ENCODE data around the gene APPL2.

APPL2 gene

DNA sequence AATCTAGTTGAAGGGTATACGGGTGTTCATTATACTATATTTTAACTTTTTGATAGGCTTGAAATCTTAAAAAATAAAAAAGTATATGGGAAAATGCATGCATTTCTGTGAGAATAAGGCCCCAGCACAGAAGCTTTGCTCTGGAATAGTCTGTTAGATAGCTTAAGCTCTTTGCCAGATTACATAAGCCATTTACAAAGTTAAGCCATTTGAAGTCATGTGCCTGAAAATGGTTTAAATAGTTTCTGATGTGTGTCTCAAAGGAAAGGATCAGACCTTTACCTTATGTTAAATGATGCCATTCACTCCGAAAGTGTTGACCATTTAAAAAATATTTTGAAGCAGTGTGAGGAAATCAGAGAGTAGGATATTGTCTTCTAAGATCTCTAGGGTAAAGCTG, 77.1 kb downstream of the APPL2 start:
- Histone ChIP-seq H3K9ac (no peak overlapping the region), H3K4me3 (IDR thresholded peaks at IDR 0.05; ENCODE audit: insufficient read depth, low read depth, low read length) (no peak overlapping the region), H3K79me2 (ENCODE audit: insufficient read depth, low read depth) (no peaks in the 10 kb centered on the region), H3K36me3 (ENCODE audit: insufficient read depth) (no peaks in the 10 kb centered on the region), H4K20me1 (ENCODE audit: insufficient read depth) (no peaks in the 10 kb centered on the region), H3K4me1 (ENCODE audit: low read depth, poor library complexity, severe bottlenecking) (no peaks in the 10 kb centered on the region), H3K27me3 (ENCODE audit: insufficient read depth, low read depth) (no peaks in the 10 kb centered on the region), H2AFZ (ENCODE audit: low read depth) (no peak overlapping the region), H3K4me2 (no peak overlapping the region), H3K27ac (no peak overlapping the region)
- TF ChIP-seq, protein P1, sequence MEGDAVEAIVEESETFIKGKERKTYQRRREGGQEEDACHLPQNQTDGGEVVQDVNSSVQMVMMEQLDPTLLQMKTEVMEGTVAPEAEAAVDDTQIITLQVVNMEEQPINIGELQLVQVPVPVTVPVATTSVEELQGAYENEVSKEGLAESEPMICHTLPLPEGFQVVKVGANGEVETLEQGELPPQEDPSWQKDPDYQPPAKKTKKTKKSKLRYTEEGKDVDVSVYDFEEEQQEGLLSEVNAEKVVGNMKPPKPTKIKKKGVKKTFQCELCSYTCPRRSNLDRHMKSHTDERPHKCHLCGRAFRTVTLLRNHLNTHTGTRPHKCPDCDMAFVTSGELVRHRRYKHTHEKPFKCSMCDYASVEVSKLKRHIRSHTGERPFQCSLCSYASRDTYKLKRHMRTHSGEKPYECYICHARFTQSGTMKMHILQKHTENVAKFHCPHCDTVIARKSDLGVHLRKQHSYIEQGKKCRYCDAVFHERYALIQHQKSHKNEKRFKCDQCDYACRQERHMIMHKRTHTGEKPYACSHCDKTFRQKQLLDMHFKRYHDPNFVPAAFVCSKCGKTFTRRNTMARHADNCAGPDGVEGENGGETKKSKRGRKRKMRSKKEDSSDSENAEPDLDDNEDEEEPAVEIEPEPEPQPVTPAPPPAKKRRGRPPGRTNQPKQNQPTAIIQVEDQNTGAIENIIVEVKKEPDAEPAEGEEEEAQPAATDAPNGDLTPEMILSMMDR (conservative IDR thresholded peaks at IDR 0.05; ENCODE audit: low read depth, low read length), result no peak

DNA sequence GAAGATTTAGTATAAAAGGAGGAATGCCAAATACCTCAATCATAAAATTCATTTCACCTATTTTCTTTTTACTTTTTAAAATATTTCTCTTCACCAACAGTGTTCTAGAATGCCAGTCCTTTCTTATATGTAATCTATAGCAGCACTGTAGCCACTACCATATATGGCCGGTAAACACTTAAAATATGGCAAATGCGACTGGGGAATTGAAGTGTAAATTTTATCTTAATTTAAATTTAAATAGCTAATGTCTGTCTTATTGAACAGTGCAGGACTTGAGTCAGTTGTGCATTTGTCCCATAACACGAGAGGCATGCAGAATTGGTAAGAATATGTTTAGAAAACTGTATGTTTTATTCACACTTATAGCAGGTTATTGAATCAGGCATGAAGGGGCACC, 78.4 kb downstream of the APPL2 start:
- no peaks in the 10 kb centered on the region for H3K36me3 ChIP-seq (ENCODE audit: insufficient read depth)

DNA sequence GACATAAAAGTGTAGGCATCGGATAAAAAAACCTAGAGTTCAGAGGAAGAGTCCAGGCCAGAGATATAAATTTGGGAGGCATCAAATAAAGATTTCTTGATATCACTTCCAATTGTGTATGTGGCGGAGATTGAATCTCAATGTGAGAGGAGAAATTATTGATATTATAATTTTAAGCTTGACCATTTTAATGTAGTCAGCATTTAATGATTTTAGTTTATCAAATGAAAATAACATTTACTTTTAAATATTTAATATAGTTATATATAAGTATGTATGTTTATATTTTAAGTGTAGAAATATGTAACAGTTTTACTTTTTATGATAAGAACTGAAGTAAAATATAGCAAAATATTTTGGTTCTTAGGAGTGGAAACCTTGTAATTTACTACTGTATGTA, 79.7 kb downstream of the APPL2 start:
- Histone ChIP-seq H3K9ac (no peak overlapping the region), H3K27ac (no peak overlapping the region), H3K4me3 (IDR thresholded peaks at IDR 0.05; ENCODE audit: insufficient read depth, low read depth, low read length) (no peak overlapping the region), H3K36me3 (ENCODE audit: insufficient read depth) (no peaks in the 10 kb centered on the region), H3K27me3 (ENCODE audit: insufficient read depth, low read depth) (no peaks in the 10 kb centered on the region), H3K4me1 (ENCODE audit: low read depth, poor library complexity, severe bottlenecking) (peaks cover 9% of the 10 kb centered on the region), H3K79me2 (ENCODE audit: insufficient read depth, low read depth) (no peaks in the 10 kb centered on the region), H2AFZ (ENCODE audit: low read depth) (no peak overlapping the region), H4K20me1 (ENCODE audit: insufficient read depth) (no peaks in the 10 kb centered on the region), H3K4me2 (no peak overlapping the region)
- TF ChIP-seq, protein P1 (conservative IDR thresholded peaks at IDR 0.05; ENCODE audit: low read depth, low read length), result no peak

More for the DNA sequence above, 78.4 kb downstream of the APPL2 start:
- Histone ChIP-seq H3K4me3 (IDR thresholded peaks at IDR 0.05; ENCODE audit: insufficient read depth, low read depth, low read length) (no peak overlapping the region), H3K4me2 (no peak overlapping the region), H3K27me3 (ENCODE audit: insufficient read depth, low read depth) (no peaks in the 10 kb centered on the region), H4K20me1 (ENCODE audit: insufficient read depth) (no peaks in the 10 kb centered on the region), H3K79me2 (ENCODE audit: insufficient read depth, low read depth) (no peaks in the 10 kb centered on the region), H2AFZ (ENCODE audit: low read depth) (no peak overlapping the region), H3K4me1 (ENCODE audit: low read depth, poor library complexity, severe bottlenecking) (no peaks in the 10 kb centered on the region), H3K9ac (no peak overlapping the region), H3K27ac (no peak overlapping the region)
- TF ChIP-seq, protein P1 (conservative IDR thresholded peaks at IDR 0.05; ENCODE audit: low read depth, low read length), result no peak

DNA sequence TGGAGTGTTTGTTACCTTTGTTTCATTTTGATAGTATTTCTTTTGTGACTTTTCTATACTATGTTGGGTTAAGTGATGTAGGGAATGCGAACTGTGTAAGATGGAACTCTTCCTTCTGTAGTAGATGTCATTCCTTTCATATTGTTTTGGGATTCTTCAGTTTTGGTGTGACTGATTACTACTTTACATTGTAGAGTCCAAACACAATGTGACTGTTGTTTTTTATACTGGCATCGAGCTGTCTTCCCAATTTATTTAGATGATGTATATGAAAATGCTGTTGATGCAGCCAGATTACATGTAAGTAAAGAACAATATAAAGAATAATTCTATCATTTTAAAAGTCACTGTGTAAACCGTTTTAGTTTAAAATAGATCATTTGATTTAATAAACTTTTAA, 93.7 kb downstream of the APPL2 start:
- no peaks in the 10 kb centered on the region for H4K20me1 ChIP-seq (ENCODE audit: insufficient read depth)
- H3K36me3 ChIP-seq (ENCODE audit: insufficient read depth), result no peaks in the 10 kb centered on the region
- H3K4me1 ChIP-seq (ENCODE audit: low read depth, poor library complexity, severe bottlenecking), result no peaks in the 10 kb centered on the region
- no peak overlapping the region for H3K27ac ChIP-seq
- H3K27me3 ChIP-seq (ENCODE audit: insufficient read depth, low read depth), result no peaks in the 10 kb centered on the region
- no peak overlapping the region for H3K9ac ChIP-seq
- TF ChIP-seq, protein P1 (conservative IDR thresholded peaks at IDR 0.05; ENCODE audit: low read depth, low read length), result no peak
- H3K79me2 ChIP-seq (ENCODE audit: insufficient read depth, low read depth), result no peaks in the 10 kb centered on the region
- no peak overlapping the region for H3K4me3 ChIP-seq (IDR thresholded peaks at IDR 0.05; ENCODE audit: insufficient read depth, low read depth, low read length)
- H3K4me2 ChIP-seq, result no peak overlapping the region
- no peak overlapping the region for H2AFZ ChIP-seq (ENCODE audit: low read depth)
